Endometrium (tissue), 2 donors: Measurements from ENCODE around the gene KIF3B.
"Not testable (repeated sequence)": the region's sequence is repeated elsewhere in the genome, so short reads cannot be mapped to it uniquely, and the experiment has no call there.

Source experiments
- FAIRE-seq: peaks from 2 replicates; lab custom pipeline; 2012; peaks lifted over from hg19 to GRCh38; lab: Jason Lieb, UNC
- donor health status: control.
- donor health status: control.

Gene KIF3B

GRCh38 chr20:32277361-32278198 lies at the start of gene KIF3B:
Gene KIF3B (plus strand): TSS chr20:32277651. CDS start chr20:32309778, 32,127 bp downstream.
- no peak for FAIRE-seq

- FAIRE-seq, result no peak
Observed at GRCh38 chr20:32227744-32228688, 49.4 kb upstream of the KIF3B start.

GRCh38 chr20:32229251-32229747 lies 48.2 kb upstream of the KIF3B start:
- no peak for FAIRE-seq

- FAIRE-seq, result no peak
Observed at GRCh38 chr20:32230707-32231106, 46.7 kb upstream of the KIF3B start.

GRCh38 chr20:32231245-32231644 lies 46.2 kb upstream of the KIF3B start:
- no peak for FAIRE-seq

GRCh38 chr20:32231847-32232246 lies 45.6 kb upstream of the KIF3B start:
- FAIRE-seq, result no peak

- no peak for FAIRE-seq
Observed at GRCh38 chr20:32232326-32232886, 45.0 kb upstream of the KIF3B start.

GRCh38 chr20:32233286-32233685 lies 44.2 kb upstream of the KIF3B start:
- no peak for FAIRE-seq

- no peak for FAIRE-seq
Observed at GRCh38 chr20:32234135-32234808, 43.2 kb upstream of the KIF3B start.

GRCh38 chr20:32235331-32236047 lies 42.0 kb upstream of the KIF3B start:
- no peak for FAIRE-seq

GRCh38 chr20:32236048-32236533 lies 41.4 kb upstream of the KIF3B start:
- FAIRE-seq, result no peak

GRCh38 chr20:32236819-32237218 lies 40.6 kb upstream of the KIF3B start:
- no peak for FAIRE-seq

GRCh38 chr20:32237419-32237818 lies 40.0 kb upstream of the KIF3B start:
- FAIRE-seq, result no peak

- FAIRE-seq, result no peak
Observed at GRCh38 chr20:32238483-32239425, 38.7 kb upstream of the KIF3B start.

GRCh38 chr20:32240205-32240604 lies 37.2 kb upstream of the KIF3B start:
- FAIRE-seq, result no peak

- FAIRE-seq, result no peak
Observed at GRCh38 chr20:32241807-32242206, 35.6 kb upstream of the KIF3B start.

GRCh38 chr20:32244150-32244823 lies 33.2 kb upstream of the KIF3B start:
- FAIRE-seq, result no peak

GRCh38 chr20:32244959-32245358 lies 32.5 kb upstream of the KIF3B start:
- FAIRE-seq, result no peak

GRCh38 chr20:32246208-32246607 lies 31.2 kb upstream of the KIF3B start:
- not testable (repeated sequence) for FAIRE-seq
